ENCODE data around the gene DPT.

The DPT gene

GRCh38 chr1:168742994-168743650 is 14.1 kb upstream of the DPT start:
- no peaks in the 10 kb centered on the region for H3K36me3 Mint-ChIP-seq (ENCODE audit: low read depth)
- no peaks in the 10 kb centered on the region for H3K9me3 Mint-ChIP-seq
- no peak overlapping the region for H3K27ac Mint-ChIP-seq
- H3K4me3 Mint-ChIP-seq, result no peak overlapping the region
- peaks cover 8% of the 10 kb centered on the region for H3K27me3 Mint-ChIP-seq (ENCODE audit: low read depth)
- no peak for TF ChIP-seq CTCF (IDR thresholded peaks at IDR 0.05; ENCODE audit: unreplicated experiment in 3 of 3)
- peaks cover 7% of the 10 kb centered on the region for H3K4me1 Mint-ChIP-seq

GRCh38 chr1:168742386-168742785 is 13.4 kb upstream of the DPT start:
- H3K4me3 Mint-ChIP-seq, result no peak overlapping the region
- peaks cover 8% of the 10 kb centered on the region for H3K27me3 Mint-ChIP-seq (ENCODE audit: low read depth)
- TF ChIP-seq CTCF (IDR thresholded peaks at IDR 0.05; ENCODE audit: unreplicated experiment in 3 of 3), result no peak
- H3K9me3 Mint-ChIP-seq, result no peaks in the 10 kb centered on the region
- H3K4me1 Mint-ChIP-seq, result peaks cover 14% of the 10 kb centered on the region
- no peak overlapping the region for H3K27ac Mint-ChIP-seq
- H3K36me3 Mint-ChIP-seq (ENCODE audit: low read depth), result no peaks in the 10 kb centered on the region

- H3K27me3 Mint-ChIP-seq (ENCODE audit: low read depth), result peaks cover 8% of the 10 kb centered on the region
These were observed 10.9 kb upstream of the DPT start for GRCh38 chr1:168739908-168740307.

GRCh38 chr1:168736520-168736919 is 7.5 kb upstream of the DPT start:
- no peak for TF ChIP-seq CTCF (IDR thresholded peaks at IDR 0.05; ENCODE audit: unreplicated experiment in 3 of 3)
- Mint-ChIP-seq H3K4me3 (no peak overlapping the region), H3K27ac (no peak overlapping the region), H3K36me3 (ENCODE audit: low read depth) (no peaks in the 10 kb centered on the region), H3K27me3 (ENCODE audit: low read depth) (peaks cover 4% of the 10 kb centered on the region), H3K4me1 (peaks cover 16% of the 10 kb centered on the region), H3K9me3 (no peaks in the 10 kb centered on the region)

More at GRCh38 chr1:168739908-168740307, 10.9 kb upstream of the DPT start:
- Mint-ChIP-seq H3K27ac (no peak overlapping the region), H3K9me3 (no peaks in the 10 kb centered on the region), H3K4me3 (no peak overlapping the region), H3K36me3 (ENCODE audit: low read depth) (no peaks in the 10 kb centered on the region), H3K4me1 (peaks cover 16% of the 10 kb centered on the region)
- TF ChIP-seq CTCF (IDR thresholded peaks at IDR 0.05; ENCODE audit: unreplicated experiment in 3 of 3), result no peak

GRCh38 chr1:168735974-168736373 is 7.0 kb upstream of the DPT start:
- Mint-ChIP-seq H3K27ac (no peak overlapping the region), H3K27me3 (ENCODE audit: low read depth) (peaks cover 4% of the 10 kb centered on the region), H3K9me3 (no peaks in the 10 kb centered on the region), H3K4me3 (no peak overlapping the region), H3K36me3 (ENCODE audit: low read depth) (no peaks in the 10 kb centered on the region), H3K4me1 (peaks cover 16% of the 10 kb centered on the region)
- no peak for TF ChIP-seq CTCF (IDR thresholded peaks at IDR 0.05; ENCODE audit: unreplicated experiment in 3 of 3)

- Mint-ChIP-seq H3K9me3 (no peaks in the 10 kb centered on the region), H3K36me3 (ENCODE audit: low read depth) (no peaks in the 10 kb centered on the region), H3K27ac (no peak overlapping the region), H3K4me1 (peaks cover 16% of the 10 kb centered on the region), H3K4me3 (no peak overlapping the region), H3K27me3 (ENCODE audit: low read depth) (no peaks in the 10 kb centered on the region)
- TF ChIP-seq CTCF (IDR thresholded peaks at IDR 0.05; ENCODE audit: unreplicated experiment in 3 of 3), result no peak
These were observed 5.9 kb upstream of the DPT start for GRCh38 chr1:168734946-168735345.

All from nephron (organoid).